SK-N-SH treated with all-trans-retinoic acid at 6 μM for 48 hours (cell line): ENCODE data around the gene BICC1.

ENCODE experiments used
- ATAC-seq: fragments of 200-7000 bp; cut with Tn5 transposase; 3 replicates; pipeline ENCODE4 v1.9.1; 2020; ENCODE audit warnings: mild to moderate bottlenecking, moderate library complexity
- ARNTL ChIP-seq: fragments of 450-650 bp; formaldehyde crosslinking; IDR thresholded peaks from 2 replicates; pipeline ENCODE4 v1.5.0; 2020; ENCODE audit warnings: low read depth, mild to moderate bottlenecking, moderate library complexity, borderline replicate concordance
- BACH2 ChIP-seq: fragments of 250-450 bp; sonication (Bioruptor Pico); IDR thresholded peaks from 2 replicates; pipeline ENCODE4 v1.9.0; 2021; ENCODE audit warnings: mild to moderate bottlenecking, borderline replicate concordance
- CSDC2 ChIP-seq: fragments of 250-450 bp; sonication (Bioruptor Pico); IDR thresholded peaks from 2 replicates; pipeline ENCODE4 v1.5.0; 2020; ENCODE audit warnings: mild to moderate bottlenecking, moderate library complexity
- CSRNP3 ChIP-seq: fragments of 250-450 bp; sonication (Bioruptor Pico); IDR thresholded peaks from 2 replicates; pipeline ENCODE4 v1.5.1; 2021; ENCODE audit warnings: mild to moderate bottlenecking, moderate library complexity
- ESRRG ChIP-seq: fragments of 250-450 bp; sonication (Bioruptor Pico); IDR thresholded peaks from 2 replicates; pipeline ENCODE4 v1.6.1; 2021; ENCODE audit warnings: mild to moderate bottlenecking
- GLIS3 ChIP-seq: fragments of 250-450 bp; sonication (Bioruptor Pico); IDR thresholded peaks from 2 replicates; pipeline ENCODE4 v1.5.0; 2020; ENCODE audit warnings: mild to moderate bottlenecking, moderate library complexity
- ISL1 ChIP-seq: fragments of 250-450 bp; sonication (Bioruptor Pico); IDR thresholded peaks from 2 replicates; pipeline ENCODE4 v2.1.2; 2022; ENCODE audit warnings: mild to moderate bottlenecking, moderate library complexity
- OSR1 ChIP-seq: fragments of 250-450 bp; sonication (Bioruptor Pico); IDR thresholded peaks from 2 replicates; pipeline ENCODE4 v1.8.0; 2022; ENCODE audit warnings: moderate library complexity, mild to moderate bottlenecking, inconsistent platforms
- PATZ1 ChIP-seq: fragments of 250-450 bp; sonication (Bioruptor Pico); IDR thresholded peaks from 2 replicates; pipeline ENCODE4 v1.8.0; 2020; ENCODE audit warnings: mild to moderate bottlenecking, moderate library complexity, borderline replicate concordance
- POU6F1 ChIP-seq: fragments of 250-450 bp; sonication (Bioruptor Pico); IDR thresholded peaks from 2 replicates; pipeline ENCODE4 v1.8.0; 2021; ENCODE audit warnings: low read depth, mild to moderate bottlenecking, moderate library complexity, borderline replicate concordance
- PPARA ChIP-seq: fragments of 250-450 bp; sonication (Bioruptor Pico); IDR thresholded peaks from 2 replicates; pipeline ENCODE4 v1.5.0; 2020; ENCODE audit warnings: mild to moderate bottlenecking, borderline replicate concordance
- RARB ChIP-seq: fragments of 250-450 bp; sonication (Bioruptor Pico); IDR thresholded peaks from 2 replicates; pipeline ENCODE4 v1.8.0; 2021; ENCODE audit warnings: mild to moderate bottlenecking, moderate library complexity
- SNAI2 ChIP-seq: fragments of 250-450 bp; sonication (Bioruptor Pico); IDR thresholded peaks from 2 replicates; pipeline ENCODE4 v1.5.0; 2020; ENCODE audit warnings: mild to moderate bottlenecking, moderate library complexity
- TCF4 ChIP-seq: fragments of 250-450 bp; sonication (Bioruptor Pico); IDR thresholded peaks from 2 replicates; pipeline ENCODE4 v1.8.0; 2021; ENCODE audit warnings: mild to moderate bottlenecking, moderate library complexity, borderline replicate concordance
- TOX ChIP-seq: fragments of 250-450 bp; sonication (Bioruptor Pico); IDR thresholded peaks from 2 replicates; pipeline ENCODE4 v1.8.0; 2021; ENCODE audit warnings: mild to moderate bottlenecking, moderate library complexity, borderline replicate concordance
- TSHZ2 ChIP-seq: fragments of 250-450 bp; sonication (Bioruptor Pico); IDR thresholded peaks from 2 replicates; pipeline ENCODE4 v1.5.0; 2020; ENCODE audit warnings: mild to moderate bottlenecking, moderate library complexity
- ZC3H10 ChIP-seq: fragments of 250-450 bp; sonication (Bioruptor Pico); IDR thresholded peaks from 2 replicates; pipeline ENCODE4 v1.5.1; 2021; ENCODE audit warnings: mild to moderate bottlenecking, moderate library complexity
- ZFP3 ChIP-seq: fragments of 250-450 bp; sonication (Bioruptor Pico); IDR thresholded peaks from 2 replicates; pipeline ENCODE4 v1.5.0; 2020; ENCODE audit warnings: mild to moderate bottlenecking, moderate library complexity
- ZFP30 ChIP-seq: fragments of 450-650 bp; formaldehyde crosslinking; IDR thresholded peaks from 2 replicates; pipeline ENCODE4 v1.5.0; 2022; ENCODE audit warnings: mild to moderate bottlenecking, moderate library complexity
- ZNF70 ChIP-seq: fragments of 450-650 bp; formaldehyde crosslinking; IDR thresholded peaks from 2 replicates; pipeline ENCODE4 v1.5.0; 2020; ENCODE audit warnings: mild to moderate bottlenecking, moderate library complexity

BICC1 gene

GRCh38 chr10:58781873-58782488, 269.3 kb downstream of the BICC1 start:
- ATAC-seq = peak; percentile 82
- TF ChIP-seq ISL1 (CRISPR knock-in tag) (no peak), SNAI2 (CRISPR knock-in tag) (no peak), ZNF70 (CRISPR knock-in tag) (no peak), ZC3H10 (CRISPR knock-in tag) (no peak), ARNTL (CRISPR knock-in tag) (no peak), GLIS3 (no peak), POU6F1 (no peak), PATZ1 (no peak), TOX (CRISPR knock-in tag) (no peak), TCF4 (CRISPR knock-in tag) (no peak), BACH2 (CRISPR knock-in tag) (no peak), PPARA (CRISPR knock-in tag) (no peak), OSR1 (CRISPR knock-in tag) (no peak), RARB (CRISPR knock-in tag) (no peak), CSDC2 (no peak)

- ATAC-seq = peak; percentile 77
- TF ChIP-seq TSHZ2 (CRISPR knock-in tag) (no peak), SNAI2 (CRISPR knock-in tag) (no peak), CSRNP3 (CRISPR knock-in tag) (no peak), CSDC2 (no peak), ESRRG (CRISPR knock-in tag) (no peak), ZFP3 (no peak), ZFP30 (CRISPR knock-in tag) (no peak)
Observed at GRCh38 chr10:58782876-58783851, 270.5 kb downstream of the BICC1 start.

GRCh38 chr10:58784361-58784760, 271.7 kb downstream of the BICC1 start:
- ATAC-seq = no peak
- TF ChIP-seq TCF4 (CRISPR knock-in tag) (no peak), CSRNP3 (CRISPR knock-in tag) (no peak), ISL1 (CRISPR knock-in tag) (no peak), ZC3H10 (CRISPR knock-in tag) (no peak), PPARA (CRISPR knock-in tag) (no peak), TOX (CRISPR knock-in tag) (no peak), GLIS3 (no peak), OSR1 (CRISPR knock-in tag) (no peak), CSDC2 (no peak), BACH2 (CRISPR knock-in tag) (no peak), ZFP30 (CRISPR knock-in tag) (no peak)
